Measurements from ENCODE around the gene GRIK3. TPM values are rescaled to one million over a fixed set of nuclear protein-coding genes. Genes with fewer than 3 reads are reported as not detected.

GRIK3 gene
- total and polyA plus RNA-seq, 8 donors = under 0.01 to 4.9 (median 0.46) TPM; not detected in 1

- Histone ChIP-seq H3K9me3 (peaks cover 0 to 2% (median 2%) of the 10 kb centered on the region in 4 donors), H3K36me3 (no peaks in the 10 kb centered on the region), H3K4me1 (no peaks in the 10 kb centered on the region), H3K4me3 (no peak overlapping the region), H3K27ac (no peak overlapping the region), H3K27me3 (peaks cover 0 to 33% (median 4%) of the 10 kb centered on the region in 3 donors)
- TF ChIP-seq POLR2A (IDR thresholded peaks at IDR 0.05) (no peak), POLR2AphosphoS5 (IDR thresholded peaks at IDR 0.05) (no peak), CTCF (IDR thresholded peaks at IDR 0.05) (no peak), EP300 (IDR thresholded peaks at IDR 0.05) (no peak)
- intact Hi-C loops (cut with DNase I; ENCODE audit: low total_unique reads) = no loop called here
- no peak for DNase-seq
- WGBS, 5 donors = 78 to 100% (median 93%) methylated on average over 1 of the region's 1 CpG
Measured at GRCh38 chr1:36754366-36754765, 279.9 kb downstream of the GRIK3 start.

- no peak for DNase-seq
- Histone ChIP-seq H3K27ac (no peak overlapping the region), H3K36me3 (no peaks in the 10 kb centered on the region), H3K27me3 (peaks cover 0 to 33% (median 4%) of the 10 kb centered on the region in 3 donors), H3K4me1 (no peaks in the 10 kb centered on the region), H3K9me3 (no peaks in the 10 kb centered on the region), H3K4me3 (no peak overlapping the region)
- 71 to 81% (median 77%) methylated on average over 6 to 7 of the region's 7 CpGs for WGBS, 5 donors
- intact Hi-C loops (cut with DNase I; ENCODE audit: low total_unique reads) = no loop called here
- TF ChIP-seq EP300 (IDR thresholded peaks at IDR 0.05) (no peak), POLR2A (IDR thresholded peaks at IDR 0.05) (no peak)
Measured at GRCh38 chr1:36753451-36753850, 280.9 kb downstream of the GRIK3 start.

GRCh38 chr1:36752891-36753361 is 281.4 kb downstream of the GRIK3 start:
- intact Hi-C loops (cut with DNase I; ENCODE audit: low total_unique reads) = no loop called here
- DNase-seq = no peak
- WGBS, 5 donors = 48 to 62% (median 52%) methylated on average over 5 to 6 of the region's 6 CpGs

GRCh38 chr1:36752431-36752830 is 281.9 kb downstream of the GRIK3 start:
- peaks cover 0 to 32% (median 4%) of the 10 kb centered on the region in 3 donors for H3K27me3 ChIP-seq
- H3K27ac ChIP-seq = no peak overlapping the region
- H3K36me3 ChIP-seq = no peaks in the 10 kb centered on the region
- H3K4me3 ChIP-seq = no peak overlapping the region
- no peaks in the 10 kb centered on the region for H3K9me3 ChIP-seq
- H3K4me1 ChIP-seq = no peaks in the 10 kb centered on the region
- DNase-seq = no peak
- TF ChIP-seq POLR2AphosphoS5 (IDR thresholded peaks at IDR 0.05) (no peak), CTCF (IDR thresholded peaks at IDR 0.05) (no peak), POLR2A (IDR thresholded peaks at IDR 0.05) (no peak), EP300 (IDR thresholded peaks at IDR 0.05) (no peak)
- WGBS, 5 donors = 38 to 76% (median 71%) methylated on average over 2 of the region's 2 CpGs
- intact Hi-C loops (cut with DNase I; ENCODE audit: low total_unique reads) = no loop called here

More at GRCh38 chr1:36752891-36753361, 281.4 kb downstream of the GRIK3 start:
- Histone ChIP-seq H3K9me3 (no peaks in the 10 kb centered on the region), H3K4me3 (no peak overlapping the region), H3K36me3 (no peaks in the 10 kb centered on the region), H3K27ac (no peak overlapping the region), H3K4me1 (no peaks in the 10 kb centered on the region), H3K27me3 (peaks cover 0 to 33% (median 4%) of the 10 kb centered on the region in 3 donors)
- no peak for TF ChIP-seq POLR2A (IDR thresholded peaks at IDR 0.05)
- TF ChIP-seq POLR2AphosphoS5 (IDR thresholded peaks at IDR 0.05) = no peak
- TF ChIP-seq EP300 (IDR thresholded peaks at IDR 0.05) = no peak

- 61 to 75% (median 70%) methylated on average over 4 of the region's 4 CpGs for WGBS, 5 donors
- no peak overlapping the region for H3K27ac ChIP-seq
- H3K36me3 ChIP-seq = no peaks in the 10 kb centered on the region
- H3K27me3 ChIP-seq = peaks cover 0 to 29% (median 4%) of the 10 kb centered on the region in 3 donors
- no peak for DNase-seq
- no peaks in the 10 kb centered on the region for H3K4me1 ChIP-seq
- intact Hi-C loops (cut with DNase I; ENCODE audit: low total_unique reads) = no loop called here
- no peak overlapping the region for H3K4me3 ChIP-seq
- no peaks in the 10 kb centered on the region for H3K9me3 ChIP-seq
- TF ChIP-seq EP300 (IDR thresholded peaks at IDR 0.05) (no peak), POLR2AphosphoS5 (IDR thresholded peaks at IDR 0.05) (no peak), POLR2A (IDR thresholded peaks at IDR 0.05) (no peak), CTCF (IDR thresholded peaks at IDR 0.05) (no peak)
Measured at GRCh38 chr1:36751525-36751924, 282.8 kb downstream of the GRIK3 start.

Measured in stomach (tissue), 9 donors.